HepG2 (cell line): ENCODE data around the gene XPNPEP2.

Source experiments
- GATAD2A ChIP-seq: IDR thresholded peaks from 2 replicates; pipeline ENCODE4 v1.6.1; 2016
- KAT7 ChIP-seq: IDR thresholded peaks from 2 replicates; pipeline ENCODE4 v1.6.1; 2018; ENCODE audit warnings: borderline replicate concordance, missing compliant biosample characterization
- POLR2AphosphoS5 ChIP-seq: IDR thresholded peaks from 2 replicates; pipeline ENCODE4 v1.6.1; 2012; ENCODE audit warnings: low read depth, low read length
- ZMYM3 ChIP-seq: sonication (generic); formaldehyde crosslinking; IDR thresholded peaks from 2 replicates; pipeline ENCODE4 v1.5.1; 2020; ENCODE audit warnings: mild to moderate bottlenecking, missing genetic modification reagents

- TF ChIP-seq GATAD2A (CRISPR knock-in tag) = no peak
- no peak for TF ChIP-seq ZMYM3
- no peak for TF ChIP-seq POLR2AphosphoS5
- TF ChIP-seq KAT7 = no peak
These were observed 44.5 kb downstream of the XPNPEP2 start for GRCh38 chrX:129783291-129783713.
